ENCODE measurements around the gene BMP7. TPM values are rescaled to one million over a fixed set of nuclear protein-coding genes. Genes with fewer than 3 reads are reported as not detected.

BMP7 gene
- total RNA-seq, 3 donors from 2014 or later (not counting 1 experiment from before 2014, with no cell fraction given) = not detected

DNA sequence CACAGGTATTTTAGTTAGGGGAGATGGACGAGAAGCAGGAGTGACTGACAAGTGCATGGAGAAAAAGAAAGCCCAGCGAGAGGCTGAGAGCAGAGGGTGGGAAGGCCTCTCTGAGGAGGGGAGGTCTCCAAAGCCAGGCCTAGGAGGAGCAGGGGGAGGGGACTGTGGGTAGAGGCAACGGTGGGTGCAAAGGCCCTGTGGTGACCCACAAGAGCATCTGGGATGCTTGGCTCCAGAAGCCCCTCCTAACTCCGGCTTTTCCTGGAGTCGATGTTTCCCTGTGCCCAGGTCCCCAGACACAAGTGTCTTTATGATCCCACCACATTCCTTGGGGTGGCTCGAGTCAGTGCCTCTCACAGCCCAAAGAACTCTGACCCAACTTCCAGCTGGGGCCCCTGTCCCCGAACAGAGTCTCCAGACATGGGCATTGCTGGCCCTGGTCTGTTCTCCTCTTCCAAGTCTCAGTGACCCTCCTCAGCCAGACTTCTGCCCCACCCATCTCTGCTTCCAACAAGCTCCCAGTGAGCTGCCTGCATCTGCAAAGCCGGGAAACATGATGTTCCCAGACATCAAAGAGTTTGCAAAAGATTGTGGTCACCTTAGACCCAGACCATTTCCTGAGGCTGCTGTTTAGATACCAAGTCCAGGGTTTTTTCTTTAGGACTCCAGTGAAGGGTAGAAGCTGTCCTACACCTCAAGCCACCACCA lies 11.1 kb upstream of the BMP7 start:
- TF ChIP-seq, protein P1, sequence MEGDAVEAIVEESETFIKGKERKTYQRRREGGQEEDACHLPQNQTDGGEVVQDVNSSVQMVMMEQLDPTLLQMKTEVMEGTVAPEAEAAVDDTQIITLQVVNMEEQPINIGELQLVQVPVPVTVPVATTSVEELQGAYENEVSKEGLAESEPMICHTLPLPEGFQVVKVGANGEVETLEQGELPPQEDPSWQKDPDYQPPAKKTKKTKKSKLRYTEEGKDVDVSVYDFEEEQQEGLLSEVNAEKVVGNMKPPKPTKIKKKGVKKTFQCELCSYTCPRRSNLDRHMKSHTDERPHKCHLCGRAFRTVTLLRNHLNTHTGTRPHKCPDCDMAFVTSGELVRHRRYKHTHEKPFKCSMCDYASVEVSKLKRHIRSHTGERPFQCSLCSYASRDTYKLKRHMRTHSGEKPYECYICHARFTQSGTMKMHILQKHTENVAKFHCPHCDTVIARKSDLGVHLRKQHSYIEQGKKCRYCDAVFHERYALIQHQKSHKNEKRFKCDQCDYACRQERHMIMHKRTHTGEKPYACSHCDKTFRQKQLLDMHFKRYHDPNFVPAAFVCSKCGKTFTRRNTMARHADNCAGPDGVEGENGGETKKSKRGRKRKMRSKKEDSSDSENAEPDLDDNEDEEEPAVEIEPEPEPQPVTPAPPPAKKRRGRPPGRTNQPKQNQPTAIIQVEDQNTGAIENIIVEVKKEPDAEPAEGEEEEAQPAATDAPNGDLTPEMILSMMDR (IDR thresholded peaks at IDR 0.05) = no peak
- Histone ChIP-seq H3K9me3 (ENCODE audit: control insufficient read depth, insufficient read depth, low read length) (no peaks in the 10 kb centered on the region), H3K4me3 (ENCODE audit: low read length) (no peak overlapping the region), H3K27ac (ENCODE audit: low read length) (no peak overlapping the region), H3K36me3 (ENCODE audit: control insufficient read depth, insufficient read depth, low read length) (no peaks in the 10 kb centered on the region), H3K27me3 (ENCODE audit: control insufficient read depth, insufficient read depth, low read length) (no peaks in the 10 kb centered on the region), H3K4me1 (ENCODE audit: control insufficient read depth, insufficient read depth, low read length) (no peaks in the 10 kb centered on the region)
- no peaks in the 10 kb centered on the region for H3K4me1 Mint-ChIP-seq
- H3K27ac Mint-ChIP-seq = no peak overlapping the region
- peaks cover 25 to 48% of the 10 kb centered on the region in 2 donors for H3K27me3 Mint-ChIP-seq (ENCODE audit: low read depth in 2 of 2)
- no peak overlapping the region for H3K4me3 Mint-ChIP-seq
- WGBS (ENCODE audit: insufficient coverage) = 72% methylated on average over 8 of the region's 8 CpGs
- H3K36me3 Mint-ChIP-seq = no peaks in the 10 kb centered on the region
- H3K9me3 Mint-ChIP-seq = no peaks in the 10 kb centered on the region
- DNase-seq (no peak), ATAC-seq (no peak)
- intact Hi-C loops (cut with micrococcal nuclease) = no loop called here

DNA sequence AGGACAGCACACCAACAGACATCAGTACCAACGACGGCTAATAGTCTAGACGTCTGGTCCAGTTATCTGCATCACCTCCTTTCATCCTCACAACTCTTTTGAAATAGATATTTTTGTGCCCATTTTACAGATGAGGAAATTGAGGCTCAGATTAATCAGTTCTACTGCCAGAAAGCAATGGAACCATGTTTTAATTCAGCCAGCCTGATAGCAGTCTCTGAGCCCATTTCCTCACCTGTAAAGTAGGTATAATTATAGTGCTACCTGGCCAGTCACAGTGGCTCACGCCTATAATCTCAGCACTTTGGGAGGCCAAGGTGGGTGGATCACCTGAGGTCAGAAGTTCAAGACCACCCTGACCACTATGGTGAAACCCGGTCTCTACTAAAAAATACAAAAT lies 9.8 kb upstream of the BMP7 start:
- Mint-ChIP-seq H3K36me3 (no peaks in the 10 kb centered on the region), H3K4me3 (no peak overlapping the region), H3K27ac (no peak overlapping the region), H3K9me3 (no peaks in the 10 kb centered on the region), H3K4me1 (no peaks in the 10 kb centered on the region), H3K27me3 (ENCODE audit: low read depth in 2 of 2) (peaks cover 26 to 58% of the 10 kb centered on the region in 2 donors)
- no peaks in the 10 kb centered on the region for H3K36me3 ChIP-seq (ENCODE audit: control insufficient read depth, insufficient read depth, low read length)
- no peak overlapping the region for H3K27ac ChIP-seq (ENCODE audit: low read length)
- 79% methylated on average over 5 of the region's 5 CpGs for WGBS (ENCODE audit: insufficient coverage)
- intact Hi-C loops (cut with micrococcal nuclease) = no loop called here
- DNase-seq (no peak), ATAC-seq (no peak)
- H3K27me3 ChIP-seq (ENCODE audit: control insufficient read depth, insufficient read depth, low read length) = no peaks in the 10 kb centered on the region
- TF ChIP-seq, protein P1 (IDR thresholded peaks at IDR 0.05) = no peak
- H3K4me1 ChIP-seq (ENCODE audit: control insufficient read depth, insufficient read depth, low read length) = no peaks in the 10 kb centered on the region
- no peaks in the 10 kb centered on the region for H3K9me3 ChIP-seq (ENCODE audit: control insufficient read depth, insufficient read depth, low read length)
- no peak overlapping the region for H3K4me3 ChIP-seq (ENCODE audit: low read length)

DNA sequence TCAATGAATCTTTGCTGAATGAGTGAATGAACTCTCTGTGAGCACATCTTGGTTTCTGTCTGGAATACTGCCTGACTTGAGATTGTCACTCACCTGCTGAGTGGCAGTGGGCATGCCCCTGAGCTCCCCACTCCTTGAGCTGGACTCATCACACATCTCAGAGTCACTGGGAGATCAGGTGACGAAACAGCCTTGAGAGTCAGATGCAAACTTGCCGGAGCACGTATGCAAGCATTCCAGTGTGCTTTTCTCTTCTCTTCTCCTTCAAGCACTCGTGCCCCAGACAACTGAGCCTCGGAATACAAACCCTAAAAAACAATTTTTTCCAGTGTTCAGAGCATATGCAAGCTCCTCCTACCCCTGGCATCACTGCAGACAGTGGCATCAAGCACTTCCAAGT lies 9.4 kb upstream of the BMP7 start:
- no peaks in the 10 kb centered on the region for H3K4me1 ChIP-seq (ENCODE audit: control insufficient read depth, insufficient read depth, low read length)
- no peaks in the 10 kb centered on the region for H3K9me3 ChIP-seq (ENCODE audit: control insufficient read depth, insufficient read depth, low read length)
- H3K4me3 ChIP-seq (ENCODE audit: low read length) = no peak overlapping the region
- H3K36me3 Mint-ChIP-seq = no peaks in the 10 kb centered on the region
- H3K36me3 ChIP-seq (ENCODE audit: control insufficient read depth, insufficient read depth, low read length) = no peaks in the 10 kb centered on the region
- no peak overlapping the region for H3K27ac Mint-ChIP-seq
- H3K4me1 Mint-ChIP-seq = no peaks in the 10 kb centered on the region
- H3K27me3 Mint-ChIP-seq (ENCODE audit: low read depth in 2 of 2) = peaks cover 26 to 63% of the 10 kb centered on the region in 2 donors
- no peak for ATAC-seq
- intact Hi-C loops (cut with micrococcal nuclease) = no loop called here
- no peak overlapping the region for H3K27ac ChIP-seq (ENCODE audit: low read length)
- no peaks in the 10 kb centered on the region for H3K27me3 ChIP-seq (ENCODE audit: control insufficient read depth, insufficient read depth, low read length)
- 63% methylated on average over 5 of the region's 5 CpGs for WGBS (ENCODE audit: insufficient coverage)
- no peak overlapping the region for H3K4me3 Mint-ChIP-seq
- no peaks in the 10 kb centered on the region for H3K9me3 Mint-ChIP-seq
- TF ChIP-seq, protein P1 (IDR thresholded peaks at IDR 0.05) = no peak
- no peak for DNase-seq

DNA sequence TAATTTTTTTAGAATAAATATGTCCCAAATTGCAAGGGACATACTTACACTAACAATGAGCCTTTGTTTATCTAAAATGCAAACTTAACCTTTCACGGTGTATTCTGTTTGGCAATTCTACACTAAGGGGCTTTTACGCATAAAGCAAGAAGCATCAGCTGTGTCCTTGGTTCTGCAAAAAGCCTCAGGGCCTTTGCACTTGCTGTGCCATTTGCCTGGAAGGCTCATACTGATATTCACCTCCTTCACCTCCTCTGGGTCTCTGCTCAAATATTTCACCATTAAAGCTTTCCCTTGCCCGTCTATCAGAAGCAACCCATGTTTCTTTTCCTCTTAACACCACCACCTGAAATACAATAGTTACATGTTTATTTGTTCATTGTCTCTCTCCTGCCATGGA lies 8.9 kb upstream of the BMP7 start:
- no peak for DNase-seq
- intact Hi-C loops (cut with micrococcal nuclease) = no loop called here
- Mint-ChIP-seq H3K27me3 (ENCODE audit: low read depth in 2 of 2) (peaks cover 30 to 63% of the 10 kb centered on the region in 2 donors), H3K4me1 (no peaks in the 10 kb centered on the region), H3K9me3 (no peaks in the 10 kb centered on the region), H3K36me3 (no peaks in the 10 kb centered on the region), H3K4me3 (no peak overlapping the region), H3K27ac (no peak overlapping the region)
- Histone ChIP-seq H3K4me3 (ENCODE audit: low read length) (no peak overlapping the region), H3K27me3 (ENCODE audit: control insufficient read depth, insufficient read depth, low read length) (no peaks in the 10 kb centered on the region), H3K9me3 (ENCODE audit: control insufficient read depth, insufficient read depth, low read length) (no peaks in the 10 kb centered on the region), H3K4me1 (ENCODE audit: control insufficient read depth, insufficient read depth, low read length) (no peaks in the 10 kb centered on the region), H3K36me3 (ENCODE audit: control insufficient read depth, insufficient read depth, low read length) (no peaks in the 10 kb centered on the region), H3K27ac (ENCODE audit: low read length) (no peak overlapping the region)
- ATAC-seq = no peak
- TF ChIP-seq, protein P1 (IDR thresholded peaks at IDR 0.05) = no peak
- WGBS (ENCODE audit: insufficient coverage) = 91% methylated on average over 3 of the region's 3 CpGs

Data from natural killer cell (primary cell).